SK-N-SH (cell line): Measurements from ENCODE around the gene MINDY3. TPM values are rescaled to one million over a fixed set of nuclear protein-coding genes. Genes with fewer than 3 reads are reported as not detected.

Experiments used
- CTCF ChIA-PET: fragments of 300-600, 350-600 bp; formaldehyde crosslinking; extraction: SDS; loops from one replicate; lab custom pipeline; 2021; lab: Yijun Ruan, JAX
- POLR2A ChIA-PET: fragments of 350-600 bp; sonication (Branson Sonifier 250); formaldehyde crosslinking; extraction: SDS; loops from one replicate; lab custom pipeline; 2020; ENCODE audit warnings: antibody characterized with exemption, inconsistent platforms; lab: Yijun Ruan, JAX
- DNase-seq: peaks from one replicate; pipeline ENCODE4 v3.0.0; 2012
- H2AFZ ChIP-seq: fragments of 200-600 bp; sonication (generic); 2 replicates; pipeline ENCODE4 v1.8.1; 2016; ENCODE audit warnings: antibody characterized with exemption, mild to moderate bottlenecking, low read depth
- H3F3A ChIP-seq: fragments of 200-600 bp; sonication (generic); replicated peaks from 2 replicates; pipeline ENCODE3; 2016; ENCODE audit warnings: antibody characterized with exemption, mild to moderate bottlenecking; ENCODE audit not compliant: insufficient read depth
- H3K27ac ChIP-seq, 2 experiments: fragments of 200-500 bp in 1 of 2; fragments of 200-600 bp in 1 of 2; sonication (Bioruptor generic) in 1 of 2; sonication (generic), shearing (Covaris generic) in 1 of 2; 2 replicates each; pipeline versions ENCODE4 v1.5.1 to v1.6.1; 2014 to 2016; ENCODE audit warnings: low read depth in 2 of 2, inconsistent platforms in 1 of 2, low read length in 1 of 2, mild to moderate bottlenecking in 1 of 2, mixed read lengths in 1 of 2
- H3K27me3 ChIP-seq: fragments of 200-600 bp; sonication (generic), shearing (Covaris generic); 2 replicates; pipeline ENCODE4 v1.6.1; 2016; ENCODE audit warnings: mixed run types; ENCODE audit not compliant: insufficient read depth
- H3K36me3 ChIP-seq, 2 experiments: fragments of 200-500 bp in 1 of 2; fragments of 200-600 bp in 1 of 2; sonication (Bioruptor generic) in 1 of 2; sonication (generic) in 1 of 2; replicated peaks in 1 of 2; 2 replicates each; pipeline versions ENCODE3 to v1.5.1; 2014 to 2016; ENCODE audit warnings: low read length in 1 of 2, mild to moderate bottlenecking in 1 of 2; ENCODE audit not compliant: insufficient read depth in 2 of 2, control insufficient read depth in 1 of 2
- H3K4me1 ChIP-seq, 2 experiments: fragments of 200-500 bp in 1 of 2; fragments of 200-600 bp in 1 of 2; sonication (Bioruptor generic) in 1 of 2; sonication (generic), shearing (Covaris generic) in 1 of 2; 2 replicates each; pipeline versions ENCODE4 v1.5.1 to v1.6.1; 2014 to 2016; ENCODE audit warnings: low read depth in 1 of 2, low read length in 1 of 2, mixed run types in 1 of 2; ENCODE audit not compliant: insufficient read depth in 2 of 2, control insufficient read depth in 1 of 2
- H3K4me2 ChIP-seq: fragments of 200-600 bp; sonication (generic), shearing (Covaris generic); 2 replicates; pipeline ENCODE4 v1.6.1; 2017; ENCODE audit warnings: mixed run types
- H3K4me3 ChIP-seq, 2 experiments: fragments of 200-500 bp in 1 of 2; fragments of 200-600 bp in 1 of 2; sonication (Bioruptor generic) in 1 of 2; sonication (generic), shearing (Covaris generic) in 1 of 2; 2 replicates each; pipeline versions ENCODE4 v1.5.1 to v1.8.1; 2014 to 2016; ENCODE audit warnings: low read depth in 2 of 2, inconsistent platforms in 1 of 2, low read length in 1 of 2, mild to moderate bottlenecking in 1 of 2, mixed read lengths in 1 of 2, moderate library complexity in 1 of 2
- H3K79me2 ChIP-seq: fragments of 200-600 bp; sonication (generic); 2 replicates; pipeline ENCODE4 v1.8.1; 2017; ENCODE audit warnings: mild to moderate bottlenecking; ENCODE audit not compliant: insufficient read depth
- H3K9ac ChIP-seq: fragments of 200-600 bp; sonication (generic); 2 replicates; pipeline ENCODE4 v1.6.1; 2017; ENCODE audit warnings: mixed run types
- H3K9me2 ChIP-seq: fragments of 200-600 bp; sonication (generic); 2 replicates; pipeline ENCODE4 v1.6.1; 2017; ENCODE audit warnings: mixed run types
- H3K9me3 ChIP-seq: fragments of 200-600 bp; sonication (generic); 2 replicates; pipeline ENCODE4 v1.6.1; 2017; ENCODE audit warnings: mixed run types, mild to moderate bottlenecking, moderate library complexity
- H4K20me1 ChIP-seq: fragments of 200-600 bp; sonication (generic); 2 replicates; pipeline ENCODE4 v1.6.1; 2017; ENCODE audit warnings: mild to moderate bottlenecking, mixed run types; ENCODE audit not compliant: insufficient read depth
- CHD2 ChIP-seq: fragments of 150-350 bp; IDR thresholded peaks from 2 replicates; pipeline ENCODE4 v1.6.1; 2018; ENCODE audit warnings: low read length; ENCODE audit not compliant: partially characterized antibody
- CTCF ChIP-seq: fragments of 200-600 bp; sonication (generic); IDR thresholded peaks from 2 replicates; pipeline ENCODE4 v1.6.1; 2017; ENCODE audit warnings: antibody characterized with exemption, mild to moderate bottlenecking, moderate library complexity
- ELF1 ChIP-seq: IDR thresholded peaks from 2 replicates; pipeline ENCODE4 v1.4.0; 2012
- EZH2phosphoT487 ChIP-seq: fragments of 200-600 bp; sonication (generic); IDR thresholded peaks from 2 replicates; pipeline ENCODE4 v1.6.1; 2017; ENCODE audit warnings: low read depth, mixed run types, mild to moderate bottlenecking, antibody characterized with exemption, moderate library complexity, borderline replicate concordance
- FOSL2 ChIP-seq: IDR thresholded peaks from 2 replicates; pipeline ENCODE4 v1.4.0; 2012; ENCODE audit warnings: low read depth, mild to moderate bottlenecking, moderate library complexity, borderline replicate concordance
- FOXM1 ChIP-seq: IDR thresholded peaks from 2 replicates; pipeline ENCODE4 v1.4.0; 2012; ENCODE audit warnings: low read depth, mild to moderate bottlenecking
- GABPA ChIP-seq: IDR thresholded peaks from 2 replicates; pipeline ENCODE4 v1.4.0; 2012; ENCODE audit warnings: low read depth, mild to moderate bottlenecking
- GATA2 ChIP-seq: sonication (generic); formaldehyde crosslinking; IDR thresholded peaks from 2 replicates; pipeline ENCODE4 v1.5.0; 2020; ENCODE audit warnings: mild to moderate bottlenecking, missing genetic modification reagents
- MAX ChIP-seq: IDR thresholded peaks from 2 replicates; pipeline ENCODE4 v1.4.0; 2012; ENCODE audit warnings: low read depth
- MEF2A ChIP-seq: IDR thresholded peaks from 2 replicates; pipeline ENCODE4 v1.4.0; 2012; ENCODE audit warnings: low read depth, borderline replicate concordance
- NFIC ChIP-seq: IDR thresholded peaks from 2 replicates; pipeline ENCODE4 v1.4.0; 2012; ENCODE audit warnings: borderline replicate concordance
- NRF1 ChIP-seq: IDR thresholded peaks from 2 replicates; pipeline ENCODE4 v1.6.1; 2012; ENCODE audit warnings: low read depth, mild to moderate bottlenecking, low read length
- RAD21 ChIP-seq: IDR thresholded peaks from 2 replicates; pipeline ENCODE4 v1.6.1; 2012; ENCODE audit warnings: mild to moderate bottlenecking, low read length
- REST ChIP-seq: IDR thresholded peaks from 2 replicates; pipeline ENCODE4 v1.6.1; 2012; ENCODE audit warnings: mild to moderate bottlenecking, low read depth, low read length, moderate library complexity
- RXRA ChIP-seq: IDR thresholded peaks from 2 replicates; pipeline ENCODE4 v1.4.0; 2012; ENCODE audit warnings: low read depth, mild to moderate bottlenecking, borderline replicate concordance
- SIN3A ChIP-seq: IDR thresholded peaks from 2 replicates; pipeline ENCODE4 v1.6.1; 2012; ENCODE audit warnings: low read depth, mild to moderate bottlenecking, low read length, moderate library complexity, borderline replicate concordance
- SMC3 ChIP-seq: IDR thresholded peaks from 2 replicates; pipeline ENCODE4 v1.6.1; 2012; ENCODE audit warnings: low read depth, low read length, improper control_type of control experiment
- YY1 ChIP-seq: IDR thresholded peaks from 2 replicates; pipeline ENCODE4 v1.4.0; 2012; ENCODE audit warnings: low read depth, mild to moderate bottlenecking
- ZBTB33 ChIP-seq: IDR thresholded peaks from 2 replicates; pipeline ENCODE4 v1.4.0; 2012; ENCODE audit warnings: low read depth, borderline replicate concordance
- WGBS: methylation state at CpG from one replicate; pipeline ENCODE4 v1.1.6; 2017; ENCODE audit warnings: low lambda C conversion rate; 5-methylcytosine and 5-hydroxymethylcytosine counted together
- polyA plus RNA-seq, 3 experiments: library from polyadenylated mRNA; depleted of rRNA; stranded (reverse); fragments of >200 nt; gene quantifications; 2 replicates each; pipeline ENCODE4 v1.2.3, GENCODE V29; 2012

The MINDY3 gene
- polyA plus RNA-seq, 1 of the 3 experiments (the other 2 are of a cell fraction) = 9.5 TPM

GRCh38 chr10:15748126-15748525, 112.2 kb downstream of the MINDY3 start:
- POLR2A ChIA-PET = no interaction called here
- Histone ChIP-seq H3F3A (no peaks in the 10 kb centered on the region), H3K79me2 (no peaks in the 10 kb centered on the region), H2AFZ (no peak overlapping the region), H3K9me3 (no peaks in the 10 kb centered on the region), H3K9ac (no peak overlapping the region), H3K27me3 (no peaks in the 10 kb centered on the region), H3K4me3 (no peak overlapping the region), H4K20me1 (no peaks in the 10 kb centered on the region), H3K4me2 (no peak overlapping the region), H3K27ac (no peak overlapping the region), H3K4me1 (no peaks in the 10 kb centered on the region), H3K9me2 (no peaks in the 10 kb centered on the region), H3K36me3 (no peaks in the 10 kb centered on the region)
- no peak for DNase-seq
- TF ChIP-seq NFIC (no peak), CHD2 (no peak), RXRA (no peak), MAX (no peak), GATA2 (CRISPR knock-in tag) (no peak), EZH2phosphoT487 (no peak), GABPA (no peak), SIN3A (no peak), NRF1 (no peak), MEF2A (no peak), FOSL2 (no peak), YY1 (no peak)
- CTCF ChIA-PET = interaction anchor here (0.7 to 1.7 kb wide), 3 partner anchors 31 to 314 kb away, joined by 3 read pairs; no protein-coding TSS in a partner anchor
- 8% methylated on average over 3 of the region's 3 CpGs for WGBS

- H3K9me2 ChIP-seq = no peaks in the 10 kb centered on the region
- H3K27me3 ChIP-seq = no peaks in the 10 kb centered on the region
- H3K36me3 ChIP-seq = no peaks in the 10 kb centered on the region
- no peaks in the 10 kb centered on the region for H4K20me1 ChIP-seq
- no peak overlapping the region for H3K4me3 ChIP-seq
- H3K4me1 ChIP-seq = no peaks in the 10 kb centered on the region
- no peak overlapping the region for H3K4me2 ChIP-seq
- no peak for TF ChIP-seq GABPA
- no peak for TF ChIP-seq CTCF
- TF ChIP-seq ELF1 = no peak
- TF ChIP-seq REST = no peak
- TF ChIP-seq ZBTB33 = no peak
- TF ChIP-seq RAD21 = no peak
- no peak for TF ChIP-seq NRF1
- no peak for TF ChIP-seq SMC3
- no peak for TF ChIP-seq MAX
- no peak for TF ChIP-seq FOXM1
- H2AFZ ChIP-seq = no peak overlapping the region
- POLR2A ChIA-PET = no interaction called here
- H3F3A ChIP-seq = no peaks in the 10 kb centered on the region
- no peaks in the 10 kb centered on the region for H3K79me2 ChIP-seq
- no peak overlapping the region for H3K27ac ChIP-seq
- no peak for DNase-seq
- no peak overlapping the region for H3K9ac ChIP-seq
- WGBS = 33% methylated on average over 3 of the region's 3 CpGs
- no peaks in the 10 kb centered on the region for H3K9me3 ChIP-seq
- CTCF ChIA-PET = interaction anchor here (1.5 to 1.7 kb wide), 2 partner anchors 162 to 314 kb away, joined by 3 read pairs; no protein-coding TSS in a partner anchor
Observed at GRCh38 chr10:15747632-15748031, 112.7 kb downstream of the MINDY3 start.
